Esophagus muscularis mucosa (tissue), 4 donors: ENCODE measurements around the gene KPNA4.

Experiments
- EP300 ChIP-seq: sonication (generic); formaldehyde crosslinking; IDR thresholded peaks from one replicate; pipeline ENCODE4 v1.6.1; 2017; ENCODE audit warnings: antibody characterized with exemption
- POLR2A ChIP-seq: fragments of 450-650 bp; IDR thresholded peaks from one replicate; pipeline ENCODE4 v1.6.1; 2017; ENCODE audit warnings: antibody characterized with exemption, moderate library complexity, mild to moderate bottlenecking, low read depth
- TF ChIP-seq, protein P1 (sequence below), 3 experiments: fragments of 200-600 bp in 2 of 3; fragments of 450-650 bp in 1 of 3; sonication (generic) in 2 of 3; IDR thresholded peaks; one replicate each; pipeline ENCODE4 v1.5.1; 2017 to 2019; ENCODE audit warnings: antibody characterized with exemption in 3 of 3, mild to moderate bottlenecking in 2 of 3, moderate library complexity in 1 of 3

DNA sequence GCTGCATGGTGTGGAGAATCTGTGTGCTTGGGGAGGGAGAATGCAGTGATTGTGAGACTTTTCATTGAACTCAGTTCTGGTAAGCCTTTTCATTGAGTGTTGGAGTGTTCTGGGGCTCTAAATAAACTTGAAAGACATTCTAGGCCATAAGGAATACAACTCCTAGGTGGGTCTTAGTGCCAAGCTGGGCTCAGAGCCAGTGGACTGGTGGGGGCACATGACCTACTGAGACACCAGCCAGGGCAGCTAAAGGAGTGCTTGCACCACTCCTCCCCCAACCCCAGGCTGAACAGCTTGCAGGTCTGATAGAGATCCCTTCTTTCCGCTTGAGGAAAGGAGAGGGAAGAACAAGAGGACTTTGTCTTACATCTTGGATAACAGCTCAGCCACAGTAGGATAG lies 21.7 kb upstream of the KPNA4 start:
- TF ChIP-seq EP300 (no peak), POLR2A (no peak)
- TF ChIP-seq, protein P1, sequence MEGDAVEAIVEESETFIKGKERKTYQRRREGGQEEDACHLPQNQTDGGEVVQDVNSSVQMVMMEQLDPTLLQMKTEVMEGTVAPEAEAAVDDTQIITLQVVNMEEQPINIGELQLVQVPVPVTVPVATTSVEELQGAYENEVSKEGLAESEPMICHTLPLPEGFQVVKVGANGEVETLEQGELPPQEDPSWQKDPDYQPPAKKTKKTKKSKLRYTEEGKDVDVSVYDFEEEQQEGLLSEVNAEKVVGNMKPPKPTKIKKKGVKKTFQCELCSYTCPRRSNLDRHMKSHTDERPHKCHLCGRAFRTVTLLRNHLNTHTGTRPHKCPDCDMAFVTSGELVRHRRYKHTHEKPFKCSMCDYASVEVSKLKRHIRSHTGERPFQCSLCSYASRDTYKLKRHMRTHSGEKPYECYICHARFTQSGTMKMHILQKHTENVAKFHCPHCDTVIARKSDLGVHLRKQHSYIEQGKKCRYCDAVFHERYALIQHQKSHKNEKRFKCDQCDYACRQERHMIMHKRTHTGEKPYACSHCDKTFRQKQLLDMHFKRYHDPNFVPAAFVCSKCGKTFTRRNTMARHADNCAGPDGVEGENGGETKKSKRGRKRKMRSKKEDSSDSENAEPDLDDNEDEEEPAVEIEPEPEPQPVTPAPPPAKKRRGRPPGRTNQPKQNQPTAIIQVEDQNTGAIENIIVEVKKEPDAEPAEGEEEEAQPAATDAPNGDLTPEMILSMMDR (IDR thresholded peaks at IDR 0.05): no peak
